ENCODE data around the gene CDH23.

CDH23 gene

DNA sequence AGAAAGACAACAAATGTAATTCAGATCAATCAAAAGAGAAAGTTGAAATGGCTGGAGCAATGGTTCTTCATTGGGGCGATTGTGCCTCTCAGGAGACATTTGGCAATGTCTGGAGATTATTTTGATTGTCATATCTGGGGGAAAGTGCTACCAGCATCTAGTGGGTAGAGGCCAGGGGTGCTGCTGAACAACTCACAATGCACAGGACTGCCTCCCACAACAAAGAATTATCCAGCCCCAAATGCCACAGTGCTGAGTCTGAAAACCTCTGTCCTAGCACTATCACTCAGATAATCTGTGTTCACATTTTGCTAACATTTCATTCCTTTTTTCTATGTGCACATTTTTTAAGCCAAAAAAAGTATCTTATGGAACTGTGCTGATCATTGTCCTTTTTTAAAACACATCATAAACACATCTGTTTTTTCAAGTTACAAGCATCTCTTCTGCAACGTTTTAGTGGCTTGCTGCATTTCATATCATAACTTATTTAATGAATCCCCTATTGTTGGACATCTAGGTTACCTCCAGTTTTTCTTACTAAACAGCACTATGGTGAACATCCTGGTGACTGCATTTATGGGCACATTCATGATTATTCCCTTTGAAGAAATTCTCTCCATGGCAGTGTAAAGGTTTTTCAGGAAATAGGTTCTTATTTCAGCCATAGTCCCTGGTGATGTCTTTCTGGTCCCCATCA lies 208.7 kb downstream of the CDH23 start:
- DNase-seq (ENCODE audit: low spot score): no peak

GRCh38 chr10:71606257-71607081 lies 209.7 kb downstream of the CDH23 start:
- DNase-seq (ENCODE audit: low spot score): no peak

- no peak for DNase-seq (ENCODE audit: low spot score)
Measured at GRCh38 chr10:71607082-71607443, 210.3 kb downstream of the CDH23 start.

GRCh38 chr10:71608819-71609768 lies 212.4 kb downstream of the CDH23 start:
- peak; percentile 37 for DNase-seq (ENCODE audit: low spot score)

DNA sequence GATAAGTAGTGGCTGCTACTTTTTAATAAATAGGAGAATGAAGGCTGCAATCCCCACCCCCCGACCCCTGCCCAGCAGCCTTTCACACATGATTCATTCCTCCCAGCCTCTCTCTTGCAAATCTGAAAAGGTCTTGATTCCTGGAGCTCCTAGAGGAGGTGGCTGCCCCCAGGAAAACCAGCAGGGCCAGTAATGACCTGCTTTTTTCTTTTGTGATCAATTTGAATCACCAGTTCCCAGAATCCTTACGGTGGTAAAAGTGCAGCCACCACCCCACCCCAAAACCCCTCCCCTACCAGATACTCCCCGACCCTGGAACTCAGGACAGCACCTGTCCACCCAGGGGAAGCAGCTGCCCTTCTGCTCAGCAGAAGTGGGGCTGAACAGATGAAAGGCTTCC lies 213.9 kb downstream of the CDH23 start:
- DNase-seq (ENCODE audit: low spot score): no peak

GRCh38 chr10:71611131-71611530 lies 214.4 kb downstream of the CDH23 start:
- DNase-seq (ENCODE audit: low spot score): no peak

GRCh38 chr10:71611709-71612422 lies 215.1 kb downstream of the CDH23 start:
- DNase-seq (ENCODE audit: low spot score): no peak

DNA sequence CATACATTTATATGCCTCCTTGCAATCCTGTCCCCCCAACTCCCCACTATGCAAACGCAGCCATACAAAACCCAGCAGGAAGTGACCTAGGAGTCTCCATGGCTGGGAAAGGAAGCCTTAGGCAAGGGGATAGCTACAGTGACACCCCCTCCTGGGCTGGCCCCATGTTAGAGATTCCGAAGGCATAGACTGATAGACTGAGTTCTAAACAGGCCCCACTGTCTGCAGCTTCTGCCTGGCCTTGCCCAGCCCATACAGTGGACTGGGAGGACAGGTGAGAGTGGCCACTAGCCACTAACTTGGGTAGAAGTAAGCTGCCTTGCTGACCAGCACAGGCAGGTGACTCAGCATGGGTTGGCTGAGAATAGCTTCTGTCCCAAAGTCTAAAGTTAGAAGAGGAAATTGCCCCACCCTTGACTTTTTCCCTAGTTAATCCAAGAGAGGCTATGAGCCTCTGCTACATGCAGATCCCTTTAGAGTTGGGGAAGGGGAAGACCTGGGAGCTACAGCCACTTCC lies 216.6 kb downstream of the CDH23 start:
- no peak for DNase-seq (ENCODE audit: low spot score)

DNA sequence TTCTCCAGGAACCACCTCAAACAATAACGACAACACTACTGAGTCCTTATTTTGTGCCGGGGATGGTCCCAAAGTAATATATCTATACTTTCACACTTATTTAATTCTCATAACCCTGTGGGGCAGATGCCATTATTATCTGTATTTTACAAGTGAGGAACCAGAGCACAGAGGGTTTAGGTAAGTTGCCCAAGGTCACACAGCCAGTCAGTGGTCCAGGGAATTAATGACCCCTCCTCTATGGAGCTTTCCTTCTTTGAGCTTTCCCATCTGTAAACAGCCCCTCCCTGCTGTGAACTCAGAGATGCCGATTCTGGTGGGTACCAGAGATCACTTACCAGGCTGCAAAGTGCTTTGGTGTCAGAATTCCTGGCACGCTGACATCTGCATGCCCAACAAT lies 217.2 kb downstream of the CDH23 start:
- no peak for DNase-seq (ENCODE audit: low spot score)

DNA sequence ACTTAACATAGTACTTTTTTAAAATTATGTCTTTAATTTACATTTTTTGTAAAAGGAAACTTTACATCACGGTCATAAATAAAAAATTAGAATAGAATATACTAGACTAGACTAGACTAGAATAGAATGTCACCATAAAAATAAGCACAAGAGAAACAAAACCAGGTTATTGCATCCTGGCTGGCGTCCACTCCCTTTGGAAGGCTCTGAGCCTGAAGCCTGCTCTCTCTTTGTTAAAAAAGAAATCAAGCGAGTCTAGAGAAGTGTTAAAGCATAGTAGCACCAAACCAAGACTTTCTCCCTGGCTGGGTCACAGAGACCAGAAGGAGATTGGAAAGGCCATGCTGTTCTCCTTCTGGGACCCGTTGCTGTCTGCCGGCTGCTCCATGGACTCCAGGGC lies 218.2 kb downstream of the CDH23 start:
- no peak for DNase-seq (ENCODE audit: low spot score)

- DNase-seq (ENCODE audit: low spot score): no peak
Measured at GRCh38 chr10:71615538-71616329, 219.0 kb downstream of the CDH23 start.

- DNase-seq (ENCODE audit: low spot score): no peak
Measured at GRCh38 chr10:71616817-71617654, 220.3 kb downstream of the CDH23 start.

- no peak for DNase-seq (ENCODE audit: low spot score)
Measured at GRCh38 chr10:71618176-71618575, 221.5 kb downstream of the CDH23 start.

GRCh38 chr10:71618598-71618997 lies 221.9 kb downstream of the CDH23 start:
- no peak for DNase-seq (ENCODE audit: low spot score)

GRCh38 chr10:71620642-71621041 lies 223.9 kb downstream of the CDH23 start:
- no peak for DNase-seq (ENCODE audit: low spot score)

GRCh38 chr10:71621231-71622153 lies 224.8 kb downstream of the CDH23 start:
- no peak for DNase-seq (ENCODE audit: low spot score)

DNA sequence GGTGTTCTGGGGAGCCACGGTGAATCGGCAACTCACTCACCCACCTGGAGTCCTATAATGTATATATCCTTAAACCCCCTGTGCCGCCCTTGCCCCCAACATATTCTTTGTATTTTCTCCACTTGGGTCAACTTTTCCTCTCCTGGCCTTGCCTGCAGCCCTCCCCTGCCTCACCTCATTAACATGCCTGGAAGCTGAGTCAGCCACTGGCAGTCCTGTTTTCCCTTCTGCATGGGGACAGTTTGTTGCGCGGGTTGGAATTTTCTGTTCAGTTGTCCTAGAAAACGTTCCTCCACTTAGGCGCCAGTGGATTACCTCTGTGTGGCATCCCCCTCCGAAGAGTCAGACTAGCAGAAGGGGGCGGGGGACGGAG lies 225.4 kb downstream of the CDH23 start:
- no peak for DNase-seq (ENCODE audit: low spot score)

DNA sequence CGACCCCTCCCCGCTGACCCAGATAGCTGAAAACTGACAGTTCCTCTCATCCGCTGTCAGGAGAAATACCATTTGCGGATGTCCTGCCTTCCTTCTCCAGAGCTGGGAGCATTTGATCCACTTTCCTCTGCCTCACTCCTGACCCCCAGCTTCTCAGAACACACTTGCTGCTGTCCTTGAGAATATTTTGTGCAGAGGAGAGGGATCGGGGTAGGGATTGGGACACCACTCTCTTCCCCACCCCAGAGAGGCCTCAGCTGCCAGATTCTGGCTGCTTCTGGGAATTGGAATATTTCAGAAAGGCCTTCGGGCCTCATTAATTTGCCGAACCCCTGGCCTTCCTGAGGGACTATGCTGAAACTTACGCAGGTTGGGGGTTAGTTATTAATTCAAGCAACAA lies 225.9 kb downstream of the CDH23 start:
- no peak for DNase-seq (ENCODE audit: low spot score)
